GM12878 (cell line): Measurements from ENCODE around the gene MCM3AP. TPM values are rescaled to one million over a fixed set of nuclear protein-coding genes. Genes with fewer than 3 reads are reported as not detected.

Experiments used
- CTCF ChIP-seq, 3 experiments: IDR thresholded peaks in 2 of 3; conservative IDR thresholded peaks in 1 of 3; 2 replicates each; pipeline ENCODE4 v1.5.1; 2011; ENCODE audit warnings: low read depth in 3 of 3, low read length in 3 of 3, mild to moderate bottlenecking in 3 of 3, control low read depth in 2 of 3, moderate library complexity in 2 of 3, inconsistent platforms in 1 of 3, mixed read lengths in 1 of 3; ENCODE audit not compliant: control insufficient read depth in 2 of 3, insufficient read depth in 1 of 3; ENCODE audit errors: extremely low read depth in 1 of 3
- EGR1 ChIP-seq, 2 experiments: IDR thresholded peaks; 1 replicate in 1 of 2; 2 replicates in 1 of 2; pipeline ENCODE4 v1.6.1; 2011 to 2012; ENCODE audit warnings: low read depth in 2 of 2, low read length in 2 of 2, borderline replicate concordance in 1 of 2, mild to moderate bottlenecking in 1 of 2, moderate library complexity in 1 of 2
- MEF2B ChIP-seq: fragments of 450-650 bp; IDR thresholded peaks from 2 replicates; pipeline ENCODE4 v1.6.1; 2018; ENCODE audit warnings: mild to moderate bottlenecking, moderate library complexity; ENCODE audit not compliant: partially characterized antibody, poor library complexity, severe bottlenecking
- ZNF384 ChIP-seq: IDR thresholded peaks from 2 replicates; pipeline ENCODE4 v1.6.1; 2012; ENCODE audit warnings: low read depth, mild to moderate bottlenecking, low read length, improper control_type of control experiment, borderline replicate concordance
- ZNF687 ChIP-seq: fragments of 450-650 bp; IDR thresholded peaks from 2 replicates; pipeline ENCODE4 v1.6.1; 2017; ENCODE audit warnings: mild to moderate bottlenecking, moderate library complexity
- polyA plus RNA-seq, 11 experiments: library from polyadenylated mRNA; depleted of rRNA in 4 of 11; unstranded in 6 of 11; stranded (reverse) in 5 of 11; fragments of >200 nt; fragmentation: Nextera tagmentation in 4 of 11; fragmentation: Illumina TruSeq in 1 of 11; extraction: Ambion mirVana in 4 of 11; extraction: Trizol in 1 of 11; gene quantifications; 1 replicate in 1 of 11; 2 replicates in 10 of 11; pipeline versions ENCODE4 v1.2.1 to v1.2.3, GENCODE V29; 2011 to 2016; ENCODE audit warnings: inconsistent platforms in 2 of 11, missing spikeins in 2 of 11, low read depth in 1 of 11
- total RNA-seq, 4 experiments: library from RNA; depleted of rRNA in 3 of 4; stranded (reverse); fragments of >200 nt in 3 of 4; fragmentation: Illumina TruSeq in 1 of 4; extraction: Trizol in 1 of 4; gene quantifications; 2 replicates each; pipeline versions ENCODE4 v1.2.1 to v1.2.3, GENCODE V29; 2013 to 2021

Gene MCM3AP
- total and polyA plus RNA-seq, 10 of the 15 experiments (the other 5 are each of a cell fraction or from before 2014, with no cell fraction given): 6.1 to 95.7 (median 47.0) TPM

GRCh38 chr21:46229133-46229922 lies 56.1 kb downstream of the MCM3AP start (continued):
- TF ChIP-seq ZNF687 (no peak), CTCF (IDR thresholded peaks at IDR 0.05 in 2 of 3, conservative IDR thresholded peaks at IDR 0.05 in 1 of 3; ENCODE audit: control insufficient read depth in 2 of 3, extremely low read depth in 1 of 3, insufficient read depth in 1 of 3, low read depth in 3 of 3, low read length in 3 of 3) (peak; percentile 24 to 65 (median 58); a peak in 5 of 6 replicates), ZNF384 (no peak), MEF2B (peak; percentile 35), EGR1 (IDR thresholded peaks at IDR 0.05; ENCODE audit: borderline replicate concordance in 1 of 2, low read depth in 2 of 2, low read length in 2 of 2) (peak in 1 of 2 experiments; percentile 80; a peak in 2 of 3 replicates)
